ENCODE results near the gene FOXC2. TPM values are rescaled to one million over a fixed set of nuclear protein-coding genes. Genes with fewer than 3 reads are reported as not detected.

Gene FOXC2
- total and polyA plus RNA-seq, 10 of the 15 experiments (the other 5 are each of a cell fraction or from before 2014, with no cell fraction given), result not detected

GRCh38 chr16:86580791-86581170 lies 14.2 kb downstream of the FOXC2 start:
- TF ChIP-seq MEF2B (IDR thresholded peaks at IDR 0.05; ENCODE audit: partially characterized antibody, poor library complexity, severe bottlenecking), result no peak
- TF ChIP-seq RAD51 (IDR thresholded peaks at IDR 0.05), result no peak
- no peak for TF ChIP-seq HDGF (IDR thresholded peaks at IDR 0.05)
- TF ChIP-seq MYC (IDR thresholded peaks at IDR 0.05; ENCODE audit: insufficient read depth, insufficient read length, insufficient replicate concordance, low read length, severe bottlenecking), result no peak
- TF ChIP-seq ASH2L (IDR thresholded peaks at IDR 0.05; ENCODE audit: borderline replicate concordance, low read depth), result no peak
- TF ChIP-seq PML (IDR thresholded peaks at IDR 0.05; ENCODE audit: low read length), result no peak
- no peak for TF ChIP-seq MYB (IDR thresholded peaks at IDR 0.05; ENCODE audit: borderline replicate concordance, low read depth, low read length)
- no peak for TF ChIP-seq RB1 (IDR thresholded peaks at IDR 0.05; ENCODE audit: borderline replicate concordance)
- no peak for TF ChIP-seq CUX1 (IDR thresholded peaks at IDR 0.05; ENCODE audit: insufficient replicate concordance, low read depth, low read length)
- no peak for TF ChIP-seq EGR1 (IDR thresholded peaks at IDR 0.05; ENCODE audit: borderline replicate concordance in 1 of 2, low read depth in 2 of 2, low read length in 2 of 2)
- TF ChIP-seq SMAD5 (IDR thresholded peaks at IDR 0.05; ENCODE audit: low read depth), result no peak
- Histone ChIP-seq H3K27me3 (replicated peaks in 1 of 2; ENCODE audit: control insufficient read depth in 2 of 2, insufficient read depth in 2 of 2, low read length in 1 of 2) (peaks cover 0 to 4% of the 10 kb centered on the region in 2 experiments; a peak in 3 of 4 replicates), H3K9ac (ENCODE audit: control insufficient read depth, insufficient read depth, low read length) (no peak overlapping the region), H4K20me1 (ENCODE audit: control insufficient read depth, insufficient read depth) (no peaks in the 10 kb centered on the region), H3K4me2 (ENCODE audit: control insufficient read depth, insufficient read depth) (no peak overlapping the region), H3K4me1 (ENCODE audit: control insufficient read depth, insufficient read depth, low read length) (no peaks in the 10 kb centered on the region), H2AFZ (ENCODE audit: control insufficient read depth, low read depth, low read length) (no peak overlapping the region), H3K79me2 (ENCODE audit: control insufficient read depth, insufficient read depth, low read length) (no peaks in the 10 kb centered on the region), H3K9me3 (replicated peaks; ENCODE audit: control insufficient read depth, insufficient read depth, low read length) (no peaks in the 10 kb centered on the region), H3K4me3 (no peak overlapping the region), H3K36me3 (ENCODE audit: control insufficient read depth in 2 of 2, insufficient read depth in 2 of 2, low read length in 1 of 2) (no peaks in the 10 kb centered on the region), H3K27ac (ENCODE audit: control insufficient read depth, insufficient read depth) (no peak overlapping the region)
- 32% methylated on average over 9 of the region's 9 CpGs for WGBS (ENCODE audit: insufficient coverage, insufficient replicate concordance, low lambda C conversion rate, missing lambda C conversion rate)
- ChIA-PET SMC1A (ENCODE audit: uncharacterized antibody, unreplicated experiment) (interaction anchor here (1.4 to 1.8 kb wide), 2 partner anchors 10 to 16 kb away, joined by 3 to 7 read pairs; no protein-coding TSS in a partner anchor), CTCF (no interaction called here), RAD21 (ENCODE audit: unreplicated experiment) (interaction anchor here (1.0 kb wide), 1 partner anchor 76 kb away, joined by 3 read pairs; no protein-coding TSS in a partner anchor), POLR2A (no interaction called here)
- FAIRE-seq (no peak), DNase-seq (ENCODE audit: low read depth, low spot score) (no peak), ATAC-seq (no peak)
- intact Hi-C loops (cut with micrococcal nuclease; ENCODE audit: unreplicated experiment) (no loop called here), in situ Hi-C loops (cut with MboI) (no loop called here)
- no TSS peak for BruUV-seq (replicated peaks)
